HCT116 (cell line): ENCODE data around the gene ATP1B3. TPM values are rescaled to one million over a fixed set of nuclear protein-coding genes. Genes with fewer than 3 reads are reported as not detected.

ENCODE experiments used
- ATAC-seq: fragments of 200-7000 bp; cut with Tn5 transposase; 2 replicates; pipeline ENCODE4 v1.9.1; 2020; ENCODE audit warnings: mild to moderate bottlenecking, moderate library complexity
- BruUV-seq: library from RNA; stranded (reverse); fragments of 400-500 nt; replicated peaks from 2 replicates; lab custom pipeline; 2021; lab: Mats Ljungman, UMichigan
- CTCF ChIA-PET: fragments of 300-600 bp; sonication (Branson Sonifier 250); formaldehyde crosslinking; loops from one replicate; lab custom pipeline; 2021; ENCODE audit warnings: antibody characterized with exemption; lab: Charles Lee
- POLR2A ChIA-PET: fragments of 300-600, 350-600 bp; sonication (Branson Sonifier 250); formaldehyde crosslinking; loops from one replicate; lab custom pipeline; 2021; ENCODE audit warnings: antibody characterized with exemption; lab: Charles Lee
- RAD21 ChIA-PET, 2 experiments: fragments of 300-600 bp; sonication (Branson Sonifier 250); formaldehyde crosslinking; loops; one replicate each; lab custom pipeline; 2023; ENCODE audit warnings: low total read pairs in 2 of 2; ENCODE audit not compliant: uncharacterized antibody in 2 of 2, unreplicated experiment in 2 of 2, low non-redundant PET in 1 of 2; lab: Charles Lee
- DNase-seq: peaks from one replicate; pipeline ENCODE4 v3.0.0-alpha.2; 2010; ENCODE audit warnings: low read depth, low spot score
- H2AFZ ChIP-seq: fragments of 200-600 bp; shearing (Covaris generic), sonication (generic); 2 replicates; pipeline ENCODE4 v1.6.1; 2017; ENCODE audit warnings: low read depth, mixed run types, mixed read lengths, antibody characterized with exemption, low read length; ENCODE audit not compliant: poor library complexity, severe bottlenecking
- H3K27ac ChIP-seq: 2 replicates; pipeline ENCODE4 v1.5.1; 2012; ENCODE audit warnings: low read depth, low read length
- H3K27me3 ChIP-seq: fragments of 200-600 bp; sonication (generic); 2 replicates; pipeline ENCODE4 v1.6.1; 2016; ENCODE audit warnings: mixed run types, low read length, mixed read lengths; ENCODE audit not compliant: insufficient read depth
- H3K36me3 ChIP-seq, 2 experiments: fragments of 200-500 bp in 1 of 2; fragments of 200-600 bp in 1 of 2; sonication (Bioruptor generic) in 1 of 2; sonication (generic) in 1 of 2; 2 replicates each; pipeline versions ENCODE4 v1.5.1 to v1.6.1; 2014 to 2016; ENCODE audit warnings: low read length in 2 of 2, inconsistent platforms in 1 of 2, mixed read lengths in 1 of 2, mixed run types in 1 of 2; ENCODE audit not compliant: insufficient read depth in 2 of 2, control insufficient read depth in 1 of 2
- H3K4me1 ChIP-seq, 2 experiments: fragments of 200-600 bp in 1 of 2; sonication (generic) in 1 of 2; 2 replicates each; pipeline versions ENCODE4 v1.5.1 to v1.6.1; 2012 to 2017; ENCODE audit warnings: low read length in 2 of 2, inconsistent platforms in 1 of 2, mild to moderate bottlenecking in 1 of 2, mixed read lengths in 1 of 2, mixed run types in 1 of 2, moderate library complexity in 1 of 2; ENCODE audit not compliant: insufficient read depth in 2 of 2, control insufficient read depth in 1 of 2
- H3K4me2 ChIP-seq: fragments of 200-600 bp; sonication (generic); 2 replicates; pipeline ENCODE4 v1.6.1; 2017; ENCODE audit warnings: mixed run types, low read length, mixed read lengths
- H3K4me3 ChIP-seq, 2 experiments: fragments of 200-600 bp in 1 of 2; sonication (generic) in 1 of 2; replicated peaks in 1 of 2; 2 replicates each; pipeline ENCODE4 v1.5.1; 2011 to 2016; ENCODE audit warnings: low read length in 2 of 2, control low read depth in 1 of 2, low read depth in 1 of 2, mild to moderate bottlenecking in 1 of 2, mixed read lengths in 1 of 2, mixed run types in 1 of 2
- H3K79me2 ChIP-seq: fragments of 200-600 bp; sonication (generic); 2 replicates; pipeline ENCODE4 v1.6.1; 2017; ENCODE audit warnings: mild to moderate bottlenecking, mixed run types, low read length, moderate library complexity, mixed read lengths; ENCODE audit not compliant: insufficient read depth
- H3K9ac ChIP-seq: fragments of 200-600 bp; sonication (generic); 2 replicates; pipeline ENCODE4 v1.6.1; 2016; ENCODE audit warnings: low read length, mixed read lengths
- H3K9me2 ChIP-seq: fragments of 200-600 bp; sonication (generic), shearing (Covaris generic); 2 replicates; pipeline ENCODE4 v1.6.1; 2017; ENCODE audit warnings: mixed run types, mild to moderate bottlenecking, moderate library complexity; ENCODE audit not compliant: insufficient read depth
- H3K9me3 ChIP-seq, 2 experiments: fragments of 200-500 bp in 1 of 2; fragments of 200-600 bp in 1 of 2; sonication (Bioruptor generic) in 1 of 2; sonication (generic) in 1 of 2; 2 replicates each; pipeline ENCODE4 v1.6.1; 2014 to 2017; ENCODE audit warnings: low read length in 2 of 2, mixed read lengths in 2 of 2, inconsistent platforms in 1 of 2, low read depth in 1 of 2, mild to moderate bottlenecking in 1 of 2, mixed run types in 1 of 2, moderate library complexity in 1 of 2; ENCODE audit not compliant: control insufficient read depth in 1 of 2, insufficient read depth in 1 of 2
- H4K20me1 ChIP-seq: fragments of 200-600 bp; sonication (generic), shearing (Covaris generic); 2 replicates; pipeline ENCODE4 v1.6.1; 2017; ENCODE audit warnings: mixed run types, mild to moderate bottlenecking, moderate library complexity; ENCODE audit not compliant: insufficient read depth
- CTCF ChIP-seq, 3 experiments: fragments of 200-600 bp in 1 of 3; sonication (generic) in 1 of 3; IDR thresholded peaks in 2 of 3; conservative IDR thresholded peaks in 1 of 3; 2 replicates each; pipeline ENCODE4 v1.5.1; 2012 to 2017; ENCODE audit warnings: low read depth in 2 of 3, low read length in 2 of 3, antibody characterized with exemption in 1 of 3, borderline replicate concordance in 1 of 3, control low read depth in 1 of 3, mild to moderate bottlenecking in 1 of 3, mixed read lengths in 1 of 3, mixed run types in 1 of 3, moderate library complexity in 1 of 3; ENCODE audit not compliant: insufficient read depth in 1 of 3
- EGR1 ChIP-seq: IDR thresholded peaks from 2 replicates; pipeline ENCODE4 v1.6.1; 2012; ENCODE audit warnings: low read depth
- EZH2 ChIP-seq: fragments of 200-600 bp; sonication (generic); IDR thresholded peaks from 2 replicates; pipeline ENCODE4 v1.6.1; 2017; ENCODE audit warnings: antibody characterized with exemption, mixed run types
- EZH2phosphoT487 ChIP-seq: fragments of 200-600 bp; IDR thresholded peaks from 2 replicates; pipeline ENCODE4 v1.6.1; 2018; ENCODE audit warnings: antibody characterized with exemption, borderline replicate concordance
- FOSL1 ChIP-seq: IDR thresholded peaks from 2 replicates; pipeline ENCODE4 v1.6.1; 2012; ENCODE audit warnings: low read depth
- JUND ChIP-seq: IDR thresholded peaks from 2 replicates; pipeline ENCODE4 v1.6.1; 2012
- MAX ChIP-seq: IDR thresholded peaks from 2 replicates; pipeline ENCODE4 v1.6.1; 2012
- POLR2A ChIP-seq: IDR thresholded peaks from 2 replicates; pipeline ENCODE4 v1.7.0; 2011; ENCODE audit warnings: borderline replicate concordance; ENCODE audit not compliant: insufficient read depth, insufficient read length; ENCODE audit errors: extremely low read depth
- POLR2AphosphoS5 ChIP-seq: IDR thresholded peaks from 2 replicates; pipeline ENCODE4 v1.6.1; 2011; ENCODE audit warnings: mild to moderate bottlenecking, low read depth, low read length, moderate library complexity
- REST ChIP-seq: IDR thresholded peaks from 2 replicates; pipeline ENCODE4 v1.6.1; 2012; ENCODE audit warnings: low read depth
- TCF7L2 ChIP-seq: IDR thresholded peaks from 2 replicates; pipeline ENCODE4 v1.7.0; 2011; ENCODE audit warnings: borderline replicate concordance, inconsistent platforms; ENCODE audit not compliant: insufficient read depth, insufficient read length; ENCODE audit errors: extremely low read depth
- YY1 ChIP-seq: IDR thresholded peaks from 2 replicates; pipeline ENCODE4 v1.6.1; 2011; ENCODE audit warnings: low read length, low read depth, moderate library complexity, mild to moderate bottlenecking; ENCODE audit not compliant: insufficient replicate concordance; ENCODE audit errors: extremely low read depth
- ZNF274 ChIP-seq: fragments of 200-500 bp; sonication (Bioruptor generic); IDR thresholded peaks from 2 replicates; pipeline ENCODE4 v1.6.1; 2014; ENCODE audit warnings: mild to moderate bottlenecking, low read depth, low read length, inconsistent platforms
- intact Hi-C: fragments of 100-400 bp; cut with micrococcal nuclease; formaldehyde crosslinking; loops from 2 replicates; pipeline ENCODE4 v1.10.0; 2022
- total RNA-seq: library from RNA; stranded (reverse); gene quantifications from one replicate; pipeline ENCODE4 v1.2.1, GENCODE V29; 2021; ENCODE audit not compliant: unreplicated experiment

ATP1B3 gene
- total RNA-seq, 1 experiment from 2014 or later: 147 TPM

- Histone ChIP-seq H3K4me2 (no peak overlapping the region), H3K9me2 (no peaks in the 10 kb centered on the region), H3K9me3 (no peaks in the 10 kb centered on the region), H3K79me2 (no peaks in the 10 kb centered on the region), H3K27me3 (no peaks in the 10 kb centered on the region), H2AFZ (no peak overlapping the region), H4K20me1 (no peaks in the 10 kb centered on the region), H3K27ac (no peak overlapping the region), H3K4me3 (no peak overlapping the region), H3K36me3 (no peaks in the 10 kb centered on the region), H3K9ac (no peak overlapping the region), H3K4me1 (no peaks in the 10 kb centered on the region)
- ChIA-PET POLR2A (interaction anchor here (1.5 kb wide), 1 partner anchor 12 kb away, joined by 5 read pairs; no protein-coding TSS in a partner anchor), RAD21 (no interaction called here), CTCF (no interaction called here)
- DNase-seq (no peak), ATAC-seq (no peak)
- TF ChIP-seq TCF7L2 (no peak), REST (no peak), JUND (no peak), POLR2A (no peak), FOSL1 (no peak), ZNF274 (no peak), EZH2 (no peak), CTCF (IDR thresholded peaks at IDR 0.05 in 2 of 3, conservative IDR thresholded peaks at IDR 0.05 in 1 of 3; ENCODE audit: borderline replicate concordance in 1 of 3, insufficient read depth in 1 of 3, low read depth in 2 of 3, low read length in 2 of 3) (no peak), EGR1 (no peak), YY1 (no peak), POLR2AphosphoS5 (no peak), MAX (no peak), EZH2phosphoT487 (no peak)
- intact Hi-C loops: no loop called here
- no TSS peak for BruUV-seq
These were observed 13.0 kb upstream of the ATP1B3 start for GRCh38 chr3:141863491-141863890.
